Measurements from ENCODE around the gene RBM41.

GRCh38 chrX:107014936-107015335, 103.7 kb downstream of the RBM41 start:
- TF ChIP-seq ZFP3 (CRISPR knock-in tag; IDR thresholded peaks at IDR 0.05) (no peak), ARNTL (CRISPR knock-in tag; IDR thresholded peaks at IDR 0.05; ENCODE audit: borderline replicate concordance, low read depth) (no peak), SNAI2 (CRISPR knock-in tag; IDR thresholded peaks at IDR 0.05) (no peak), ZFP30 (CRISPR knock-in tag; IDR thresholded peaks at IDR 0.05) (no peak), GLIS3 (CRISPR knock-in tag; IDR thresholded peaks at IDR 0.05) (no peak), PPARA (CRISPR knock-in tag; IDR thresholded peaks at IDR 0.05; ENCODE audit: borderline replicate concordance) (no peak), ZNF565 (CRISPR knock-in tag; conservative IDR thresholded peaks at IDR 0.05; ENCODE audit: low read depth) (no peak), CSRNP3 (CRISPR knock-in tag; IDR thresholded peaks at IDR 0.05) (no peak), ISL1 (CRISPR knock-in tag; IDR thresholded peaks at IDR 0.05) (no peak)
- TF ChIP-seq, protein P1, sequence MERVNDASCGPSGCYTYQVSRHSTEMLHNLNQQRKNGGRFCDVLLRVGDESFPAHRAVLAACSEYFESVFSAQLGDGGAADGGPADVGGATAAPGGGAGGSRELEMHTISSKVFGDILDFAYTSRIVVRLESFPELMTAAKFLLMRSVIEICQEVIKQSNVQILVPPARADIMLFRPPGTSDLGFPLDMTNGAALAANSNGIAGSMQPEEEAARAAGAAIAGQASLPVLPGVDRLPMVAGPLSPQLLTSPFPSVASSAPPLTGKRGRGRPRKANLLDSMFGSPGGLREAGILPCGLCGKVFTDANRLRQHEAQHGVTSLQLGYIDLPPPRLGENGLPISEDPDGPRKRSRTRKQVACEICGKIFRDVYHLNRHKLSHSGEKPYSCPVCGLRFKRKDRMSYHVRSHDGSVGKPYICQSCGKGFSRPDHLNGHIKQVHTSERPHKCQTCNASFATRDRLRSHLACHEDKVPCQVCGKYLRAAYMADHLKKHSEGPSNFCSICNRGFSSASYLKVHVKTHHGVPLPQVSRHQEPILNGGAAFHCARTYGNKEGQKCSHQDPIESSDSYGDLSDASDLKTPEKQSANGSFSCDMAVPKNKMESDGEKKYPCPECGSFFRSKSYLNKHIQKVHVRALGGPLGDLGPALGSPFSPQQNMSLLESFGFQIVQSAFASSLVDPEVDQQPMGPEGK (CRISPR knock-in tag; IDR thresholded peaks at IDR 0.05; ENCODE audit: borderline replicate concordance) = no peak
- TF ChIP-seq, protein P2, sequence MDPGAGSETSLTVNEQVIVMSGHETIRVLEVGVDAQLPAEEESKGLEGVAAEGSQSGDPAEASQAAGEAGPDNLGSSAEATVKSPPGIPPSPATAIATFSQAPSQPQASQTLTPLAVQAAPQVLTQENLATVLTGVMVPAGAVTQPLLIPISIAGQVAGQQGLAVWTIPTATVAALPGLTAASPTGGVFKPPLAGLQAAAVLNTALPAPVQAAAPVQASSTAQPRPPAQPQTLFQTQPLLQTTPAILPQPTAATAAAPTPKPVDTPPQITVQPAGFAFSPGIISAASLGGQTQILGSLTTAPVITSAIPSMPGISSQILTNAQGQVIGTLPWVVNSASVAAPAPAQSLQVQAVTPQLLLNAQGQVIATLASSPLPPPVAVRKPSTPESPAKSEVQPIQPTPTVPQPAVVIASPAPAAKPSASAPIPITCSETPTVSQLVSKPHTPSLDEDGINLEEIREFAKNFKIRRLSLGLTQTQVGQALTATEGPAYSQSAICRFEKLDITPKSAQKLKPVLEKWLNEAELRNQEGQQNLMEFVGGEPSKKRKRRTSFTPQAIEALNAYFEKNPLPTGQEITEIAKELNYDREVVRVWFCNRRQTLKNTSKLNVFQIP (CRISPR knock-in tag; IDR thresholded peaks at IDR 0.05; ENCODE audit: borderline replicate concordance, low read depth) = no peak
